NCI-H2227 treated with DMSO at 0.1 percent for 48 hours (cell line): Measurements from ENCODE around the gene MYF5.

Experiments used
- DNase-seq: peaks from one replicate; lab custom pipeline; 2025; lab: John Stamatoyannopoulos, UW

MYF5 gene

DNA sequence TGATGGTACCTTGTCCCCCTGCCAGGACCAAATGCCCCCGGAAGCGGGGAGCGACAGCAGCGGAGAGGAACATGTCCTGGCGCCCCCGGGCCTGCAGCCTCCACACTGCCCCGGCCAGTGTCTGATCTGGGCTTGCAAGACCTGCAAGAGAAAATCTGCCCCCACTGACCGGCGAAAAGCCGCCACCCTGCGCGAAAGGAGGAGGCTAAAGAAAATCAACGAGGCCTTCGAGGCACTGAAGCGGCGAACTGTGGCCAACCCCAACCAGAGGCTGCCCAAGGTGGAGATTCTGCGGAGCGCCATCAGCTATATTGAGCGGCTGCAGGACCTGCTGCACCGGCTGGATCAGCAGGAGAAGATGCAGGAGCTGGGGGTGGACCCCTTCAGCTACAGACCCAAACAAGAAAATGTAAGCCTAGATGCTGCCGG, 8.9 kb upstream of the MYF5 start:
- DNase-seq = no peak

DNA sequence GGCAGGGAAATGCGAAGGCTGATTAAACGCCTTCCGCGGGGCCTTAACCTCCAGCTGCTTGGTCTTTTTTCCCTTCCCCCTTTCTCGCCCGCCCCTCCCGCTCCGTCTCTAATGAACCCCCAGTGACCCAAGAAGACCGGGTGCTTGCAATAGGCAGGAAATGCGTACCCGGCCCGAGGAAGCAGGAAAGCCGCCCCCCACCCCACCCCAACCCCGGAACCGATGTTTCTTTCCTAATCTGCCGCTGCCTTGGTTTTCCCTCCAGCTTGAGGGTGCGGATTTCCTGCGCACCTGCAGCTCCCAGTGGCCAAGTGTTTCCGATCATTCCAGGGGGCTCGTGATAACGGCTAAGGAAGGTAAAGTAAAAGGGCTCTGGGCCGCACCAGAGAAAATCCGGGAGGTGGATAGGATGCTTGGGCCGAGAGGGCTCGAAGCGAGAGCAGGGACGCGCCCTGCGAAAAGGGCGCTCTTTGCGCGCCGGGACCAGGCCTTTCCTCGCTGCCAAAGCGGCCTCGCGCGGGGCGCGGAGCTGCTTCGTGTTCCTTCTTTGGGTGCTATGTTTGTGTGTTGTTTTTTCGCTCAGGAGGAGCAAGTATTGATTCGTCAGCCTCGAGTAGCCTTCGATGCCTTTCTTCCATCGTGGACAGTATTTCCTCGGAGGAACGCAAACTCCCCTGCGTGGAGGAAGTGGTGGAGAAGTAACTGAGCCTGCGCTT, 8.3 kb upstream of the MYF5 start:
- DNase-seq = no peak

DNA sequence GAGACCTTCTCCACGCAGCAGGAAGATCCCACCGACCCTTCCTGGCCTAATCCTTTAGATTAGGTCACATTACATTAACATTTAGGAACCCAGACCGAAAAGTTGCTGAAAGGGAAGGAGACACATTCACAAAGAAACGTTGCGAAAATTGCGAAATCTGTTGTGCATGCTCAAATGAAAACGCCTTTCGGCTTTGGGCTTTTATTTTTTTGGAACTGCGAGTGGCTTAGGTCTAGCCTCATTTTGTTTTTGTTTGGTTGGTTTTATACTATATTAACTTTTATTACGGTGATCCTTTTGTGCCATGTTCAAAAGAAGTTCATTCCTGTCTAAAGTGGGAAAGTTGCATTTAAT, 7.8 kb upstream of the MYF5 start:
- no peak for DNase-seq

DNA sequence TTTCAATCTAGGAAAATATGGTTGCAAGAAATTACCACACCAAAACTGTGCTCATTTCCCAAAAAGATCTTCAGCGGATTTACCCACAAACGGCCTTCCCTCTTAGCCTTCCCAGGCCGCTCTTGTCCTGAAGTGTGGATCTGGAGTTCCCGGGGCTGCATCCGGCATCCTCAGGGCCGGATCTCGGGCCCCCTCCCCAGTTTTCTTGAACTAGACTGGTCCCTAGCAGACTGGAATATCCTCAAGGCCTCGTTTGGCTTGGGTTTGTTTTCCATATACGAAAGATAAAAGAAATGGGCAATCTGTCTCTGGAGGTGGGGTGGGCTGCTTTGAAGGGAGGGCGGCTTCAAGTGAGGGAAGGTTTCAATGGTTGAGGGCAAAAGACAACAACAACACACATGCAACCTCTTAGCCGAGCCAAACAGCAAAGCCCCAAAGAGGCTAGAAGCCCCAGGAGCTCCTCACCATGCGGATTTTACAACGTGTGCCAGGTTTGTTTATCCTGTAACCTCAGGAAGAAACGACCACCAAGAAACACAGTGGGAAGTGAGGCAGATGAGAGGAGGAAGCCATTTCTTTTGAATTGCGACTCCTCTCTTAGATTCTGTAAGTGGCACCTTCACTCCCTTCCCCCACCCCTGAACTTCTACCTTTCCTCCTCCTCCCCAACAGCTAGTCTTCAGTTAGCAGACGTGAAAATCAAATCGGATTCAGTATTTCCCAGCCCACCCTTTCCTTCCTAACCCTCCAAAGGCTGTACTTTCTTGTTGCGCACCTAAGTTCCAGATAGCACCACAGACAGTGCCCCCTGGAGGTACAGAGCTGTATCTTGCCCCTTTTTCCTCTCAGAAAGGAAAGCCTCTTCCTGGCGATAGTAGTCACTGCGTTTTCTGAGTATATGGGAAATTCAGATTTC, 6.6 kb upstream of the MYF5 start:
- DNase-seq = no peak

DNA sequence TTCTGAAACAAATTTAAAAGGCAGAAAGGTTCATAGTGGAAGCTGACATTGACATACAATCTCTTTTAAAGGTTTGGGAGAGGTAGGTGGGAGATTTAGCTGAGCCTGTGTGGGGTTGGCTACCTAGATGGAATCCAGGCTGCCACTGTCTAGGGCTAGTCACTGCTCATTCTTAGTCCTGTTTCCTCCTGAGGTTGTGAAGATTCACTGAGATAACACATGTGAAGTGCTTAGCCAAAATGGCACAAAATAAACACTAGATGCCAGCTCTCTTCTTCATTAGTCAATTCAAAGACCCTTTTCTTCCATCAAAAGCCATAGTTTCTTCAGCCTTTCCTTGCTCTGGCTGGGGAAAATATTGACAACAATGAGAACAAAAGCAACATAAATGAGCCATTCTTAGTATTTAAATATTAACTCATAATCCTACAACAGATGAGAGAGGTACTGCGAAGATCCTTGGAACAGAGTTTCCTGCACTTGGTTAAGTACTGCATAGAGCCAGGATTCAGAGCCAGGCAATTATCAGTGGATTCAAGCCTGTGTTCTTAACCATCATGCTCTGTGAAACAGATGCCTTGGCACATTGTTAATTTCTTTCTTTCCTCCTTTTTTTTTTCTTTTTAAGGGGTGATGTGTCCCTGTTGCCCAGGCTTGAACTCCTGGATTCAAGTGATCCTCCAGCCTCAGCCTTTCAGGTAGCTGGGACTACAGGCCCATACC, 5.8 kb upstream of the MYF5 start:
- no peak for DNase-seq

DNA sequence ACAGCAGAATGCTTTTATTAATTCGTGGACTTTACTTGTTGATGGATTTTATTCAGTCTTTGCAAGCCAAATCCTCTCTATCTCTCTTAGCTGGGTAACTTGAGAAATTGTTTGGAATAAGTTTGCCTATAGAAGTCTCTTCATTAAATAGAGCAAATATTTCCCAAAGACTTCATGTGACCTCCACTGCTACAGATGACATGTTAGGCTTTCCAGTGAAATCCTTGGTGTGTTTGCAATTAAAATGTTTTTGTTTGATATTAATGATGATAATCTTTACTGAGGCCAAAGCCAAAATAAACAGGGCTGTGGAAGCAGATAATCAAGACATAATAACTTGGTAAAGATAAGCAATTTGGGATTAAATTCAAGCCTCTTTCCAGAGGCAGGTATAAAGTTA, 4.8 kb upstream of the MYF5 start:
- DNase-seq = no peak

DNA sequence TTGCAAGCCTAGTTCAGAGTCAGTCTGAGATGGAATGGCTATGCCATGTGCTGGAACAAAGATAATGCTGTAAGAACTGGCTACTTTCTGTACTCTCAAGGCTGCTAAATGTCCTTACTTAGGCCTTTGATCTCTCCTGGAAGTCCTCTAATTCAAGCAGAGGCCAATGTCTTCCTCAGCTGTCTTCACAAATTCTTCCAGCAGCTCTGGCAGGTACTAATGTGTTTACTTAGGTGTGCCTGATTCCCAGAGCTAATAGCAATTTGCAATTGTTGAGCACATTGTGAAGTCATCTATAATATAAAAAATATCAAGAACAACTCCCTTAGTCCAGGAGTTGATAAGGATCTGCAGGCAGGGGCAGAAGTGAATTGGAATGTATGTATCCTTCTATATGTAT, 3.8 kb upstream of the MYF5 start:
- no peak for DNase-seq

DNA sequence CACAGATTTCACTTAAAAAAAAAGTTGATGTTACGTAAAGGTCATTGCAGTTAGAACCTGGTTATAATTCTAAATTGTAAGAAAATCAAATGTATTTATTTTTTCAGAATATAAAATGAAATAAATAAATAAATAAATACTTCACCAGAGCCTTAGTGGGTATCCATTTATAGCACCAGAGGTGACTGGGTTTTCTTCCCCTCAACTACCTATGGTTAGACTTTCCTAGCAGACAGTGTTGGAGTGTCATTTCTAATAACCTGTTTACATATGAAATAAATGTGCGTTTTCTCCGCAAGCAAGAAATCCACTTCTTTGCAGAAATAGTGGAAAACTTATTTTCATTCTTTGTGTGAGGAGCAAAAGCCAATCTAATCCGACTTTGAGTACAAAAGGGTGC, 3.3 kb upstream of the MYF5 start:
- DNase-seq = no peak

DNA sequence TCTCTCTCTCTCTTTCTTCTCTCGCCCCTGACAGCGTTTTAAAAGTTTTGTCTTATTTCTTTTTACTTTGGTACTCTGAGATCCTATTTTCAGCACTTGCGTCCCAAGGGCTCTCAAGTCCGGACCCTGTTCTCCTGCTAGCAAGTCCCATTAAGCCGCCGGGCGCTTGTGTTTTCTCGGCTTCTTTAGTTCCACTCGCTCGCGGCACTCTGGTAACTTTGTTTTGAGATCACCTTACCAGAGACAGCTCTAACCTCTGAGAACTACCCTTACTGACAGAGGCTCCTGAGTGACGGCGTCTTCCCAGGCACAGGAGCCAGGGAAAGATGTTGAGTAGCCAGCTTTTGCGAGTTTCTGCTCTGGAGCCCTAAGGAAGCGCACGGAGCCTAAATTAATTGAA, 2.7 kb upstream of the MYF5 start:
- DNase-seq = no peak

DNA sequence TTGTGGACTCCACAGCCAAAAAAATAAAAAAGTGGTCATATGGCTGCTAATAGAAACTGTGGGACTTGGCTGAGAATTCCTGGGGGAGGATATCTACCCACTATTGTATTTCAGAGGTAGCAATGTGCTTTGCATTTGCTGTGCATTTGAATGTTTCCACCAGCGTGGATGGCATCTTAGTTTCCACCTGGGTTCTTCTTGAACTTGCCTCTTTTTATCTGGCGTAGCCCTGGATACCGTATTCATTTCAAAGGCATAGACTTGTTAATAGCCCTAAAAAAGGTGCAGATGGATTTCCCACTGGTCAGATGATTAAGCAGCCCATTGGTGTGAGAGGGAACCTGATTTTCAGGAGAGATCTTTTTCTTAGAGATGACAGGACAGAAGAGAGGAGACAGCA, 1.9 kb upstream of the MYF5 start:
- no peak for DNase-seq

DNA sequence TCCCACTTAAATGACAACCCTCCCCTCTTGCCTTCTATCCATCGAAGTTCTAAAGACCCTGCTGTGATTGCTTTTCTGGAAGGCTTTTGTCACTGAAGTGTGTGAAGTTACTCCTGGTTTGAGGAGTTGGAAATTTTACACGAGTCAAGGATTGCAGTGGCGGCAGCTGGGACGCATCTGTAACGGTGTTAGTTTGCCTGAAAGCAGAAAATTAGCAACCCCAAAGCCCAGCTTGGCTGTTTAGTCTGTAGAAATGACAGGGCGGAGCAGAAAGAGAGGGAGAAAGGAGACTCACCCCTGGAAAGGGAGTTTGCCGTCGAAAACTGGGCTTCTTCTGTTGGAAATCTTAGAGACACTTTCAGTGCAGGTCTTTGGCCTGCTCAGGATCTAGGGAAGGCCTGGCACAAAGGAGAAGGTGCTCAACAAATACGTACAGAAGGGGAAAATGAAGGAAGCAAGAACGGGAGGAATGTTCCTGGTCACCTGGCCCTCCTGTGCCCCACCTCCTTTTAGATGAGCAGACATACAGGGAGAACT, 931 bp upstream of the MYF5 start:
- no peak for DNase-seq

DNA sequence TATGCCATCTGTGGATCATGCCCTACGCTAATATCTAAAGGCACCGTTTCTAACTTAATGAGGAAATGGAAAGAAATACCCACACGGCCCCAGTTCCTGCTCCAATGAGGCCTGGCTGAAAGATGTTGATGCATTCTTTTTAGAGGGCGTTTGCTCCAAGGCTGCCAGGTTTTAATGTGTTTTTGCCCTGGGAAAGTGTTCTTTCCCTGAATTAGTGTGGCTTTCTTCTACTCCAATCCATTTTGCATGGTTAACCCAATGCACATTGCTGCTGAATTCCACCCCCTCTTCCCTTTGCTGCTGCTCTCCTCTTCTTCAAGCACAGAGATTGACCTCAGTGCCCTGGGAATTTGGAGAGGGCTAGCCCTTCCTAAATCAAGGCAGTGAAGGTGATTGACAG, 1.1 kb downstream of the MYF5 start:
- DNase-seq = no peak

DNA sequence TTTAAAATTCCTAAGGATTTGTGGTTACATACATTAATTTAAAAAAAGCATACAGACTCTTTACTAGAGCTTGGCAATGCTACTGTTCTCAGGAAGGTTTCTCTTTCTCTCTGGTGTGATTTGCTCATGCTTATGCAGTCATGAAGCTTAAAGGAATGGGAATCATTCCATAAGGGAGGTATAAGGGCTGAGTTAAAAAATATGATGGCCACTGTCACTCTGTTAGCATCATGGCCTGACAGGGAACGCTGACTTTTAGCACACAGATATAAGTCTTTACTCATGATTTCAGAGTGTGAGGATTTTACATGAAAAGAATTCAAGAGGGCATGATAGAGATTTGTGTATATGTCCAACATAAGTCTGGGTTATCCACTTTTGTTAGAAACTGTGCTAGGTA, 3.8 kb downstream of the MYF5 start:
- no peak for DNase-seq

DNA sequence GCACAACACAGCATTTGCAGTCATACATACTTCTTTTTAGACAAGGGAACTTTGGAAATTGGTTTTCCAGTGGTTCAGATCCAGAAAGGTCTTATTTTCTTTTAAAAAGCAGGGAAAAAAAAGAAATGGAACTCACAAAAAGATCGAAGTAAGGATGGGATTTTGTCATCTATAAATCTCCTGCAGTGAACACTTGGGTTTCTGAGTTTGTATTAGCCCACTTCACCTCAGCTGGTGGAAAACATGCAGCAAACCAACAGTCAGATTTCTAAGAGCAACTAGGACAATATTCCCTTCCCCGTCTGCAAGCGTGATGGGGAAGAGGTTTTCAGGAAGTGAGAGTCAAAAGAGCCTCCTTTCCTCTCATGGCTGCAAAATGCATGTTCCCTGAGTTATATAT, 4.6 kb downstream of the MYF5 start:
- DNase-seq = no peak

DNA sequence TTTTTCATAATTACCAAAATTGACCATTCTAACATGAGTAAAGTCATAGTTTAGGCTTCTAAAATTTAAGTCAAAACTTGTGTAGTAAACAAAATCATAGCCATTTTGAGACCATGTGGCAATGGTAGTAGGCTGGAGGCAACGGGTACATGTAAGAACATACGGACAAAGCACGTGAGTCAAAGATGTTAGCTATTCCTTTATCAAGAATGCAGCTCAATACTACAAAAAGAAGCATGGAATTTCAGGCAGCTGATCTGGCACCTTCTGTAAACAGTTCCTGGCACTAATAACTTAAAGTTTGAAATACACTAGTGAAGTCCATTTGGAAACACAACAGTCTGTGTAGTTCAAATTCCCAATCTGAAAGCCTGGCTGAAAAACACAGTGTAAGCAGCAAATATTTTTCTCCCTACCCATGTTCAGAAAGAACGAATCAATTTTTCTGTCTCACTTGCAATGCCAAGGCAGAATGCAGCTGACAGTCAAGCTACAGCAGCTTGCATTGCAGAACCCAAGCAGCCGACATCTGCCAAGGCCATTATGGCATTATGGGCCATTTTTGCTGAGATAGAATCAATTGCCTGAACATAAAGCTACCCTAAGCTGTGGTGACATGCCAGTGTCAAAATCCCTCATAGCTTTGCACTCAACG, 29.3 kb downstream of the MYF5 start:
- DNase-seq = no peak

DNA sequence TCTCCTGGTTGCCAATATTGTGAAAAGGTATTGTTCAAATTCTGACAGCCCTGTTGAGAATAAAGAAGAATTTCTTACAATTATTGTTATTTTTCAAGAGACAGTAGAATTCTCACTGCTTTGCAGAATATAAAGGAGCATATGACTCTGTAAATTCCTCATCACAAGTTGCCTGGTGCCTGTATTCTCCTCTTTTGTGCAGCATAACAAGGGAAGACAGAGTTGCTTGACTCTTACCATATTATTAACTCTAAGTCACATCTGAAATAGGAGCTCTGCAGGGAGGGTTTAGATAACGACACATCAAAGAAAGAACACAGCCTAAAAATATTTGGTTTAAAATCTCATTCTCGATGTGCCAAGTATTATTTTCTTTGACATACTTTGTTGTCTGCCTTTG, 31.1 kb downstream of the MYF5 start:
- DNase-seq = peak; percentile 26

DNA sequence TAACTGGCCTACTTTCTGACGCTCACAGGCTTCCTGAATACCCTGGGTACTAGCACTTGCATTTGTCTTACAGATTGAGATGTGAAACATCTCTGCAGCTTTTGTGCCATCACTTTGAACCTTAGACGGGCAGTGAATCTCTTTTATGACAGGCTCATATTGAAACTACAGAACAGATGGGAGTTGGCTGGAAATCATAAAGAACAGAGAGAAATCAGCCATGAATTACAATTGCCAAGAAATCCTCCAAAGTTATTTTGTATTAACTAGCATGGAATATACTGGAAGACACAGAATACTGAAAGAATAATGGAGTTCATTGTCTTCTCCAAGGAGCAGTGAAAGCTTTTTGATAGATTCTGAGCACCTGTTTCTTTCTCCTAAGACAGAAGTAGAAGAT, 32.7 kb downstream of the MYF5 start:
- DNase-seq = no peak

DNA sequence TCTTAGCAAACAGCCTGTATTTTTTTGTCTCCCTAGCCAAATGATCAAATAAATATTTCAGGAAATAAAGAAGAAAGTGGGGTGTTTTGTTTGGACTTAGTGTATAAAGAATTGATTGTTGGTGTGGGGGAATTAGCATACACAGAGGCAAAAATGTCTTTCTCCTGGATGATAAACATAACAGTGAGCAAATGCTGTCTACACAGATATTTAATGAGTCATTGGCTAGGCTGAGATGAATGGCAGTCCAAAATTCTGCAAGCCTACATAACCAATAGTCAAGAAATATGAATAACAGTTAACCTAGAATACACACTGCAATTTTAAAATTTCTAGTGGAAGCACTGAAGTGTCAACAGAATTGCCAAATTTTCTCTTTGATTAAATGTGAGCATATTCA, 35.8 kb downstream of the MYF5 start:
- DNase-seq = no peak

DNA sequence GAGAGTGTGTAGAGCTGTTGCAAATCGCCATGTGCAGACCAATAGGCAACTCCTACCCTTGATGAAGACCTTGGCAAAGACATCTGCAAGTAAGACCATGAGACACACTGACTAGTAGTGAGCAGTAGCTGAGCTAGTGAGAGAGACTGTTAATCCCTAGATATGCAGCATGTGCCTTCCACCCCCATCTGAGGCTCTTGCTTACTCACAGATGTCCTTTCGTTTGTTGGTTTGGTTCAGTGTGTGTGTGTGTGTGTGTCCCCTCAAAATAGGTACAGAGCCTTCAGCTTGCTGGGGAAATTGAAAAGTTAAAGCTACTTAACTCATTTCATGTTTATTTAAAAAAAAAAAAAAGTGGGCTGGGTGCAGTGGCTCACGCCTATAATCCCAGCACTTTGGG, 37.6 kb downstream of the MYF5 start:
- no peak for DNase-seq

DNA sequence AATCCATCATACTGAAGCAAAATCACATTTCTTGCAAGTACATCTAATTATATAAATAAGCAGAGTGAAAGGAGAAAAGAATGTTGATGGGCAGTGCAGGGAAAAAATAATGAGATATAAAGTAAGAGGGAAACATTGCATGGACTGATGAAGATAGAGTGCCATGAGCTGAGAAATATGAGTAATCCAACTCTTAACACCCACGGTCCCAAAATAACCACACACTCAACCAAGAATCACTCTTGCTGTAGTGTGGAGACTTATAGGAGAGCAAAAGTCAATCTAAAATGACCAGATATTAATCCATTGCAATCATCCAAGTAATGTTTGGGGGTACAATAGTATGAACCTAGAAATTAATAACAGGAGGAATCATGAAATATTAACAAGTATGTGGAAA, 40.2 kb downstream of the MYF5 start:
- no peak for DNase-seq

DNA sequence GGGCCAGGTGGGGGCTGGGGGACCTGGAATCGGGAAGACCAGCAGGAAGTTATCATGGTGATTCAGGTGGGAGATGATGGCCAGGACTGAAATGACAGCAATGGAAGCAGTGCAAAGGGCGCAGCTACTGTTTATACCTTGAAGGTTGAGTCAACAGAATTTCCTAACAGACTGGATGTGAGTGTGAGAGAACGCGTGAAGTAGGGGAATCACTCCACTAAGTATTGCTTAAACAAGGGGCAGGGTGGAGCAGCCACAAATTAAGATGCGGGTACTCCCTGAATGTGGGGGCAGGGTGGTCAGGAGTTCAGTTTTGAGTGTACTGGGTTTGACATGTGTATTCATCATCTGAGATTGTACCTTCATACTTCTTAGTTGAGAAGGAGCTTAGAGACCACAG, 45.1 kb downstream of the MYF5 start:
- DNase-seq = no peak

DNA sequence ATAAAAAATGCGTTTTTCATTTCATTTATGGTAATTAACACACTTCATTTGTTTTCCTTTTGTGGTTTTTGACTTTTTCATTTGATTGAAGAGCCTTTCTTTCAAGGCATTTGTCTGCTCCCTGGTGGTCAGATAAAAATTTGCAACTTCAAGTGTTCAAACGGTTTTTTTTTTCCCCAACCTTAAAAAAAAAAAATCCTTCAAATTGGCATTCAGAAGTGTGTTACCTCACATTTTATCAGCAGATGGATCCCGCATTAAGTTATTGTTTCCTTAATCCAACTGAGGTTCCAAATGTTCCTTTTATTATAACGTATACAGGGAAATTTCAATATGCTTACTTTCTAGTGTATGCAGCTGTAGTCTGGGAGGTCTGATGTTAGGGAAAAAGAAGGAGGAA, 47.2 kb downstream of the MYF5 start:
- peak; percentile 64 for DNase-seq
